Testis (tissue), 3 donors: Measurements from ENCODE around the gene PTH2R. TPM values are rescaled to one million over a fixed set of nuclear protein-coding genes. Genes with fewer than 3 reads are reported as not detected.
"Not testable (repeated sequence)": the region's sequence is repeated elsewhere in the genome, so short reads cannot be mapped to it uniquely, and the experiment has no call there.

Experiments
- DNase-seq: peaks from one replicate; pipeline ENCODE4 v3.0.0-alpha.2; 2019
- H3K27ac ChIP-seq, 2 donors: fragments of 200-600 bp; sonication (generic); one replicate each; pipeline ENCODE4 v1.5.1; 2019
- H3K27me3 ChIP-seq: fragments of 200-600 bp; sonication (generic); one replicate; pipeline ENCODE4 v1.5.1; 2019
- H3K36me3 ChIP-seq: fragments of 200-600 bp; sonication (generic); one replicate; pipeline ENCODE4 v1.5.1; 2017; ENCODE audit warnings: low read depth; ENCODE audit errors: missing control alignments
- H3K4me1 ChIP-seq: fragments of 200-600 bp; sonication (generic); one replicate; pipeline ENCODE4 v1.5.1; 2019
- H3K4me3 ChIP-seq, 2 donors: fragments of 200-600 bp; sonication (generic); one replicate each; pipeline ENCODE4 v1.5.1; 2017 to 2019
- H3K9me3 ChIP-seq: fragments of 200-600 bp; sonication (generic); one replicate; pipeline ENCODE4 v1.5.1; 2017
- POLR2A ChIP-seq: fragments of 450-650 bp; IDR thresholded peaks from one replicate; pipeline ENCODE4 v1.6.1; 2017; ENCODE audit warnings: antibody characterized with exemption, mild to moderate bottlenecking, moderate library complexity
- WGBS, 2 donors: methylation state at CpG; one replicate each; pipeline ENCODE4 v1.1.5; 2018; 5-methylcytosine and 5-hydroxymethylcytosine counted together
- intact Hi-C: fragments of 100-400 bp; cut with DNase I; formaldehyde crosslinking; loops from one replicate; pipeline ENCODE4 v1.15.1; 2023; ENCODE audit warnings: low total_unique reads
- polyA plus RNA-seq: library from polyadenylated mRNA; stranded (reverse); fragments of 350-450 nt; fragmentation: Illumina TruSeq; extraction: RNeasy Lipid Tissue Mini Kit (QIAGEN cat#74804); gene quantifications from one replicate; pipeline ENCODE4 v1.2.3, GENCODE V29; 2014; ENCODE audit warnings: low read depth, low replicate concordance; ENCODE audit not compliant: insufficient read depth
- total RNA-seq, 2 donors: library from RNA; depleted of rRNA; stranded (reverse); fragments of >200 nt; gene quantifications; one replicate each; pipeline ENCODE4 v1.2.3, GENCODE V29; 2016
- TF ChIP-seq, protein P1 (sequence below), 3 experiments: fragments of 450-650 bp in 2 of 3; fragments of 200-600 bp in 1 of 3; sonication (generic) in 1 of 3; IDR thresholded peaks; one replicate each; pipeline ENCODE4 v1.5.1; 2016 to 2019; ENCODE audit warnings: antibody characterized with exemption in 3 of 3, mild to moderate bottlenecking in 2 of 3, moderate library complexity in 1 of 3

PTH2R gene
- total and polyA plus RNA-seq, 3 donors from 2014 or later, result 1.3 to 1.9 (median 1.5) TPM

DNA sequence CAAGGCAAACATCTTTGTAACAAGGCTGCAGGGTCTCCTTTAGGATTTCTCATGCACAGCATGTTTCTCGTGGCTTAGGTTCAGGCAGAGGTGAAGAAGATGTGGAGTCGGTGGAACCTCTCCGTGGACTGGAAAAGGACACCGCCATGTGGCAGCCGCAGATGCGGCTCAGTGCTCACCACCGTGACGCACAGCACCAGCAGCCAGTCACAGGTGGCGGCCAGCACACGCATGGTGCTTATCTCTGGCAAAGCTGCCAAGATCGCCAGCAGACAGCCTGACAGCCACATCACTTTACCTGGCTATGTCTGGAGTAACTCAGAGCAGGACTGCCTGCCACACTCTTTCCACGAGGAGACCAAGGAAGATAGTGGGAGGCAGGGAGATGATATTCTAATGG lies 86.6 kb downstream of the PTH2R start:
- Histone ChIP-seq H3K4me3 (no peak overlapping the region), H3K9me3 (no peaks in the 10 kb centered on the region), H3K36me3 (no peaks in the 10 kb centered on the region), H3K27me3 (no peaks in the 10 kb centered on the region), H3K27ac (no peak overlapping the region), H3K4me1 (no peaks in the 10 kb centered on the region)
- no peak for DNase-seq
- 71 to 94% methylated on average over 2 to 9 of the region's 12 CpGs for WGBS, 2 donors
- intact Hi-C loops, result no loop called here
- TF ChIP-seq POLR2A, result no peak

DNA sequence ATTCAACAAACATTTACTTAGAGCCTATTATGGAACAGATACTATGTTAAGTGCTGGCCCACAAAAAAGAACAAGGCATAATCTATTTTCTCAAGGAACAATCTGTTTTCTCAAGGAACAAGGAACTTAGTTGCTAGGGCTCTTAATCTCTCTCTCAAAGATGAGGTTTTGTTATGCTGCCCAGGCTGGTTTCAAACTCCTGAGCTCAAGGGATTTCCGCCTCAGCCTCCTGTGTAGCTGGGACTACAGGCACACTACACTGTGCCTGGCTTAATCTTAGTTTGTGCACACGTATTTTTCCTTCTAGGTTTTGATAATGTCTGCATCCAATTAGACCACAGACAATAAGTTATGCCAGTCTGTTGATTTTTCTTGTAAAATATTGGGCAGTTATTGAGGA lies 89.5 kb downstream of the PTH2R start:
- intact Hi-C loops, result no loop called here
- Histone ChIP-seq H3K4me1 (no peaks in the 10 kb centered on the region), H3K27ac (no peak overlapping the region), H3K36me3 (no peaks in the 10 kb centered on the region), H3K27me3 (no peaks in the 10 kb centered on the region), H3K4me3 (no peak overlapping the region), H3K9me3 (no peaks in the 10 kb centered on the region)
- TF ChIP-seq POLR2A, result no peak
- TF ChIP-seq, protein P1, sequence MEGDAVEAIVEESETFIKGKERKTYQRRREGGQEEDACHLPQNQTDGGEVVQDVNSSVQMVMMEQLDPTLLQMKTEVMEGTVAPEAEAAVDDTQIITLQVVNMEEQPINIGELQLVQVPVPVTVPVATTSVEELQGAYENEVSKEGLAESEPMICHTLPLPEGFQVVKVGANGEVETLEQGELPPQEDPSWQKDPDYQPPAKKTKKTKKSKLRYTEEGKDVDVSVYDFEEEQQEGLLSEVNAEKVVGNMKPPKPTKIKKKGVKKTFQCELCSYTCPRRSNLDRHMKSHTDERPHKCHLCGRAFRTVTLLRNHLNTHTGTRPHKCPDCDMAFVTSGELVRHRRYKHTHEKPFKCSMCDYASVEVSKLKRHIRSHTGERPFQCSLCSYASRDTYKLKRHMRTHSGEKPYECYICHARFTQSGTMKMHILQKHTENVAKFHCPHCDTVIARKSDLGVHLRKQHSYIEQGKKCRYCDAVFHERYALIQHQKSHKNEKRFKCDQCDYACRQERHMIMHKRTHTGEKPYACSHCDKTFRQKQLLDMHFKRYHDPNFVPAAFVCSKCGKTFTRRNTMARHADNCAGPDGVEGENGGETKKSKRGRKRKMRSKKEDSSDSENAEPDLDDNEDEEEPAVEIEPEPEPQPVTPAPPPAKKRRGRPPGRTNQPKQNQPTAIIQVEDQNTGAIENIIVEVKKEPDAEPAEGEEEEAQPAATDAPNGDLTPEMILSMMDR (IDR thresholded peaks at IDR 0.05), result no peak
- 48 to 62% methylated on average over 2 of the region's 2 CpGs for WGBS, 2 donors
- no peak for DNase-seq

DNA sequence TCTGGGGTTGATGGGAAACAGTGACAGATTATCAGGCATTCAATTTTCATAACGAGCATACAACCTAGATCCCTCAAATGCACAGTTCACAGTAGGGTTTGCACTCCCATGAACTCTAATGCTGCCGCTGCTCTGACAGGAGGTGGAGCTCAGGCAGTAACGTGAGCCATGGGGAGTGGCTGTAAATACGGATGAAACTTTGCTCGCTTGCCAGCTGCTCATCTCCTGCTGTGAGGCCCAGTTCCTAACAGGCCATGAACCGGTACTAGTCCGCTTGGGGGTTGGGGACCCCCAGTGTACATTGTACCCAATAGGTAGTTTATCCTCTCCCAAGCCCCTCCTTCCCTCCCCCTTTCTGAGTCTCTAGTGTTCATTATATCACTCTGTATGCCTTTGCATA lies 94.6 kb downstream of the PTH2R start:
- Histone ChIP-seq H3K27me3 (no peaks in the 10 kb centered on the region), H3K36me3 (no peaks in the 10 kb centered on the region), H3K27ac (no peak overlapping the region), H3K4me1 (no peaks in the 10 kb centered on the region), H3K4me3 (no peak overlapping the region), H3K9me3 (no peaks in the 10 kb centered on the region)
- 3 to 17% methylated on average over 7 of the region's 7 CpGs for WGBS, 2 donors
- DNase-seq, result no peak
- intact Hi-C loops, result no loop called here
- TF ChIP-seq POLR2A, result no peak
- TF ChIP-seq, protein P1 (IDR thresholded peaks at IDR 0.05), result no peak

DNA sequence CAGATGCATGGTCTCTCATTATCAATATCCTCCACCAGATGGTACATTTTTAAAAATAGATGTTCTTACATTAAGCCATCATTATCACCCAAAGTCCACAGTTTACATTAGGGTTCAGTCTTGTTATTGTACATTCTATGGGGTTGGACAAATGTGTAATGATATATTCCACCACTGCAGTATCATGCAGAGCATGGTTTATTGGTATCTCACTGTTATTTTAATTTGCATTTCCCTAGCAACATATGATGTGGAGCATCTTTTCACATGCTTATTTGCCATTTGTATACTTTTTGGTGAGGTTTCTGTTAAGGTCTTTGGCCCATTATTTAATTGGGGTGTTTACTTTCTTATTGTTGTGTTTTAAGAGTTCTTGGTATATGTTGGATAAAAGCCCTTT lies 95.7 kb downstream of the PTH2R start:
- H3K36me3 ChIP-seq, result no peaks in the 10 kb centered on the region
- H3K27me3 ChIP-seq, result no peaks in the 10 kb centered on the region
- no peak overlapping the region for H3K27ac ChIP-seq
- DNase-seq, result no peak
- TF ChIP-seq, protein P1 (IDR thresholded peaks at IDR 0.05), result no peak
- no peak for TF ChIP-seq POLR2A
- no peaks in the 10 kb centered on the region for H3K4me1 ChIP-seq
- H3K9me3 ChIP-seq, result no peaks in the 10 kb centered on the region
- H3K4me3 ChIP-seq, result no peak overlapping the region
- intact Hi-C loops, result no loop called here

DNA sequence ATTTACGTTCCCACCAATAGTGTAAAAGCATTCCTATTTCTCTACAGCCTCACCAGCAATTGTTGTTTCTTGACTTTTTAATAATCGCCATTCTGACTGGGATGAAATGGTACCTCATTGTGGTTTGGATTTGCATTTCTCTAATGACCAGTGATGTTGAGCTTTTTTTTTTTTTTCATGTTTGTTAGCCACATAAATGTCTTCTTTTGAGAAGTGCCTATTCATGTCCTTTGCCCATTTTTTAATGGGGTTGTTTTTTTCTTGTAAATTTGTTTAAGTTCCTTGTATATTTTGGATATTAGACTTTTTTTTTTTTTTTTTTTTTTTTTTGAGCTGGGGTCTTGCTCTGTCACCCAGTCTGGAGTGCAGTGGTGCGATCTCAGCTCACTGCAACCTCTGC lies 98.8 kb downstream of the PTH2R start:
- H3K36me3 ChIP-seq, H3K27me3 ChIP-seq, H3K4me3 ChIP-seq, intact Hi-C loops, H3K4me1 ChIP-seq, H3K27ac ChIP-seq, DNase-seq, H3K9me3 ChIP-seq: not testable (repeated sequence)
- WGBS, 2 donors, result 83 to 97% methylated on average over 3 of the region's 3 CpGs

DNA sequence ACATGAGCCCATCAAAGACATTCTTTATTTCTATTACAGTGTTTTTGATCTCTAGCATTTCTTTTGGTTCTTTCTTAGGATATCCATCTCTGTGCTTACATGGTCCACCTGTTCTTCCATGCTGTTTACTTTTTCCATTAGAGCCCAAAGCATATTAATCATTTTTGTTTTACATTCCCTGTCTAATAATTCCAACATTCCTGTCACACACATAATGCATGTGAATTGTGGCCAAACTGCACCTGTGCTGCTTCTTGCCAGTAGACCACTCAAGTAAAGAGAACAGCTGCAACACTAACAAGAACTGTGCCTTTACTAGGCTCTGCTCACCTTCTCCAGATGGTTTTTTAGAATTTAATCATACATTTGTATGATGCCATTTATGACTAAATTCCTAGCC lies 103.0 kb downstream of the PTH2R start:
- H3K4me1 ChIP-seq, result no peaks in the 10 kb centered on the region
- no peak overlapping the region for H3K4me3 ChIP-seq
- H3K36me3 ChIP-seq, result no peaks in the 10 kb centered on the region
- no peak for TF ChIP-seq POLR2A
- H3K27ac ChIP-seq, result no peak overlapping the region
- H3K9me3 ChIP-seq, result no peaks in the 10 kb centered on the region
- DNase-seq, result no peak
- intact Hi-C loops, result no loop called here
- H3K27me3 ChIP-seq, result no peaks in the 10 kb centered on the region
